Ishikawa (cell line): ENCODE measurements around the gene CDH13.

Experiments used
- CEBPB ChIP-seq: IDR thresholded peaks from 2 replicates; pipeline ENCODE4 v1.6.1; 2012
- CREB1 ChIP-seq: IDR thresholded peaks from 2 replicates; pipeline ENCODE4 v1.6.1; 2012; ENCODE audit warnings: low read depth
- EGR1 ChIP-seq: IDR thresholded peaks from 2 replicates; pipeline ENCODE4 v1.6.1; 2012
- EP300 ChIP-seq: IDR thresholded peaks from 2 replicates; pipeline ENCODE4 v1.6.1; 2012; ENCODE audit warnings: borderline replicate concordance
- FOXM1 ChIP-seq: IDR thresholded peaks from 2 replicates; pipeline ENCODE4 v1.6.1; 2012; ENCODE audit warnings: low read depth, borderline replicate concordance
- MAX ChIP-seq: IDR thresholded peaks from 2 replicates; pipeline ENCODE4 v1.6.1; 2012
- NFIC ChIP-seq: IDR thresholded peaks from 2 replicates; pipeline ENCODE4 v1.6.1; 2012
- RAD21 ChIP-seq: IDR thresholded peaks from 2 replicates; pipeline ENCODE4 v1.6.1; 2012; ENCODE audit warnings: low read depth
- REST ChIP-seq: IDR thresholded peaks from 2 replicates; pipeline ENCODE4 v1.6.1; 2012; ENCODE audit warnings: low read depth, mild to moderate bottlenecking
- TAF1 ChIP-seq: IDR thresholded peaks from 2 replicates; pipeline ENCODE4 v1.6.1; 2012; ENCODE audit warnings: low read depth, mild to moderate bottlenecking
- TCF12 ChIP-seq: IDR thresholded peaks from 2 replicates; pipeline ENCODE4 v1.6.1; 2012; ENCODE audit warnings: low read depth
- TEAD4 ChIP-seq: IDR thresholded peaks from 2 replicates; pipeline ENCODE4 v1.6.1; 2012
- USF1 ChIP-seq: IDR thresholded peaks from 2 replicates; pipeline ENCODE4 v1.6.1; 2012
- YY1 ChIP-seq: IDR thresholded peaks from 2 replicates; pipeline ENCODE4 v1.6.1; 2012; ENCODE audit warnings: low read depth
- ZBTB7A ChIP-seq: IDR thresholded peaks from 2 replicates; pipeline ENCODE4 v1.6.1; 2012; ENCODE audit warnings: low read depth

CDH13 gene

GRCh38 chr16:82991966-82992675 is 365.4 kb downstream of the CDH13 start:
- TF ChIP-seq RAD21: no peak
- TF ChIP-seq TAF1: no peak
- TF ChIP-seq NFIC: no peak
- TF ChIP-seq ZBTB7A: no peak
- TF ChIP-seq EP300: no peak
- no peak for TF ChIP-seq MAX
- TF ChIP-seq CEBPB: no peak
- no peak for TF ChIP-seq USF1

- TF ChIP-seq CEBPB (no peak), REST (no peak), USF1 (no peak), EGR1 (no peak), TCF12 (no peak), TEAD4 (no peak), FOXM1 (no peak), YY1 (no peak), TAF1 (no peak), ZBTB7A (no peak), EP300 (no peak), RAD21 (no peak), MAX (no peak), NFIC (no peak), CREB1 (no peak)
Observed at GRCh38 chr16:82992786-82993185, 366.0 kb downstream of the CDH13 start.

- TF ChIP-seq NFIC: no peak
- TF ChIP-seq EGR1: no peak
- no peak for TF ChIP-seq CREB1
- TF ChIP-seq MAX: no peak
- TF ChIP-seq YY1: no peak
- no peak for TF ChIP-seq CEBPB
- TF ChIP-seq FOXM1: no peak
- TF ChIP-seq RAD21: no peak
- no peak for TF ChIP-seq REST
- TF ChIP-seq ZBTB7A: no peak
- no peak for TF ChIP-seq USF1
- no peak for TF ChIP-seq EP300
- TF ChIP-seq TEAD4: no peak
- no peak for TF ChIP-seq TAF1
- no peak for TF ChIP-seq TCF12
Observed at GRCh38 chr16:82993415-82993814, 366.6 kb downstream of the CDH13 start.

- no peak for TF ChIP-seq EP300
- no peak for TF ChIP-seq USF1
- TF ChIP-seq FOXM1: no peak
- no peak for TF ChIP-seq TAF1
- TF ChIP-seq EGR1: no peak
- no peak for TF ChIP-seq RAD21
- TF ChIP-seq ZBTB7A: no peak
- no peak for TF ChIP-seq YY1
Observed at GRCh38 chr16:82993926-82994325, 367.2 kb downstream of the CDH13 start.
